Stimulated activated CD8-positive, alpha-beta memory T cell treated with anti-CD3 and anti-CD28 coated beads, Interleukin-7, amount 100 ng/mL, for 24 hours (primary cell): ENCODE data around the gene PIK3R5.

Experiments used
- DNase-seq: peaks from one replicate; pipeline ENCODE4 v3.0.0-alpha.2; 2020; ENCODE audit warnings: low read depth

Gene PIK3R5

DNA sequence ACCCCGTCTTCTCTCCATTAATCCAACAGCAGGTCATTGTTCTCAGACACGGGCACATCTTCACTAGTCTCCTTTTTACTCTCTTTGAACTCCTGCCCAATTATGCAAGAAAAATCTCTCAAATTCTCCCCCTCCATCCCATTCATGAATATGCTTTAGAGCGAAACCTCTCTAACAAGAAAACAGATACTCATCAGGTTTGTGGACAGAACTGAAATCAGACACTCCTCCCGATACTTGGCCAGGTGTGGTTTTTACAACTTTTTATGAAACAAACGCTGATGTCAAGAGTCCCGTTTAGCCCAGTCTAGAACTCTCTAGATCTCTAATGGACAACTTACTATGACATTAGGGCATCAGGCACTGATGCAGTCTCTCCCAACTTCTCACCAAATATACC is 40.9 kb downstream of the PIK3R5 start:
- no peak for DNase-seq

- no peak for DNase-seq
Observed at GRCh38 chr17:8923762-8924161, 41.7 kb downstream of the PIK3R5 start.

DNA sequence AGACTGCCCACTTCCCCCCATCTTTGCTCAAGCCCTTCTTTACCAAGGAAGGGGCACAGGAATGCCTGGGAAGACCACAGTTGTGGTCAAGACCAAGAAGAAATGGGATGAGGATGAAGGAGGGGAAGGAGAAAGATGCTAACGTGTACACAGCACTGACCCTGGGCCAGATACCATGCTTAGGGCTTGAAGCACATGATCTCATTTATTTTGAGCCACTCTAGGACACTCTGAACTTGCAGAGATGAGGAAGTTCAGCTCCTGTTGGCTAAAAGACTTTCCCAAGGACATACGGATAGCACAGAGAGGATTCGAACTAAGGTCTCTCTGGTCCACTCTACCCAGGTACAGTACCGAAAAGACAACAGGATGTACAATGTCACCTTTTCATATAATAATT is 42.6 kb downstream of the PIK3R5 start:
- DNase-seq: no peak

DNA sequence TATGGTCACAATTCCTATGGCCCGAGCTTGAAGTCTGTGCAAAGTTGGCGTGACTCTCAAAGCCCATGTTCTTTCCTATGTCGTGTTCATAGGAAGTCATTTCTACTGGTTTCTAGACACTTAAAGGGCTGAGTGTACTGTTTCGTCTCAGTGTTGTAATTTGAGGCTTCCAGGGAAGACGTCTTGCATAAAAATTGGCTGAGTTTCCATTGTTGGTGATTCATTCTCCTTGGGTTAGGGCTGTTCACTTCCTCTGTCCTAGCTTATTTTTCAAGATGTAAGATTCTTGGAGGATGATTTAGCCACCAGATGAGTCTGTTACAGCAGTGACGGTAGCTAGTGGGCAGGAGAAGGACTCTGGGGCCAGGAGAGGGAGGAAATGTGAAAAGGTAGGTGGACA is 43.1 kb downstream of the PIK3R5 start:
- DNase-seq: no peak

GRCh38 chr17:8921147-8921546 is 44.4 kb downstream of the PIK3R5 start:
- DNase-seq: no peak

DNA sequence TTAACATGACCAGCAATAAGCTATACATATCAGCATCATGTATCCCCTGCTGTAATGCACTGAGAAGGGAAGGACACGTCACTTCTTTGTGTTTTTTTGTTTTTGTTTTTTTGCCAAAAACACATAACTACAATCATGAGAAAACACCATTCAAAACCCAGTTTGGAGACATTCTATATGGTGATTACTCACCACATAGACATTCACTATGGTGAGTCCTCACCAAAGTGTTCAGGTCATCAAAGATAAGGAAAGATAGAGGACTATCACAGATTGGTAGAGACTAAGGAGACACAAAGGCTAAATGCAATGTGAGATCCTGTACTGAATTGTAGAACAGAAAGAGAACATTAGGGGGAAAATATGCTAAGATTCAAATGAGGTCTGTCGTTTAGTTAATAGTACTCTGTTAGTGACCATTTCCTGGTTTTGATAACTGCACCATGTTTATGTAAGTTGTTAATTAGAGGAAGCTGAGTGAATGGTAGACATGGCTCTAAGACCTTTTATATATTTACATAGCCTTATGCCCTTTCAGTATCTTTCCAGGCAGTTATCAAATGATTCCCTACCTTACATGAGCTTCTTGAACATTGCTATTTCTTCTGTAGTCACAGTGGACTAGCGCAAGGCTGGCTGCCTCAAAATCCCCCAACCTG is 46.6 kb downstream of the PIK3R5 start:
- DNase-seq: no peak

GRCh38 chr17:8916466-8916865 is 49.0 kb downstream of the PIK3R5 start:
- no peak for DNase-seq

- DNase-seq: no peak
Observed at GRCh38 chr17:8914554-8914953, 51.0 kb downstream of the PIK3R5 start.

- DNase-seq: no peak
Observed at GRCh38 chr17:8913879-8914278, 51.6 kb downstream of the PIK3R5 start.

DNA sequence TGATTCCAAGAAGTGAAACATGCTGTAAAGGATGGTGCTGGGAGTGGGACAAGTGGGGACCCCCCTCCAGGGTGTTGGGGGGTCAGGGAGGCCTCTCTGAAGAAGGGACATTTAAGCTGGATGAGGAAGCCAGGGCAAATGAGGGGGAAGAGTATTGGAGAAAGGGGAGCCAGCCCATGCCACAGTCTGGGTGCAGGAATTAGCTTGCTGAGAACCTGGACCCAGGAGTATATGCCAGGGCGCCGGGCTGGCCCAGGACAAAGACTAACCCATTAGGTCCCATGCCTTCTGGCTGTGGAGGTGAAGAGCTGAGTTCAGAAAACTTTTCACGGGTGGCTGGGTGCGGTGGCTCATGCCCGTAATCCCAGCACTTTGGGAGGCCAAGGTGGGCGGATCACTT is 52.4 kb downstream of the PIK3R5 start:
- DNase-seq: no peak

DNA sequence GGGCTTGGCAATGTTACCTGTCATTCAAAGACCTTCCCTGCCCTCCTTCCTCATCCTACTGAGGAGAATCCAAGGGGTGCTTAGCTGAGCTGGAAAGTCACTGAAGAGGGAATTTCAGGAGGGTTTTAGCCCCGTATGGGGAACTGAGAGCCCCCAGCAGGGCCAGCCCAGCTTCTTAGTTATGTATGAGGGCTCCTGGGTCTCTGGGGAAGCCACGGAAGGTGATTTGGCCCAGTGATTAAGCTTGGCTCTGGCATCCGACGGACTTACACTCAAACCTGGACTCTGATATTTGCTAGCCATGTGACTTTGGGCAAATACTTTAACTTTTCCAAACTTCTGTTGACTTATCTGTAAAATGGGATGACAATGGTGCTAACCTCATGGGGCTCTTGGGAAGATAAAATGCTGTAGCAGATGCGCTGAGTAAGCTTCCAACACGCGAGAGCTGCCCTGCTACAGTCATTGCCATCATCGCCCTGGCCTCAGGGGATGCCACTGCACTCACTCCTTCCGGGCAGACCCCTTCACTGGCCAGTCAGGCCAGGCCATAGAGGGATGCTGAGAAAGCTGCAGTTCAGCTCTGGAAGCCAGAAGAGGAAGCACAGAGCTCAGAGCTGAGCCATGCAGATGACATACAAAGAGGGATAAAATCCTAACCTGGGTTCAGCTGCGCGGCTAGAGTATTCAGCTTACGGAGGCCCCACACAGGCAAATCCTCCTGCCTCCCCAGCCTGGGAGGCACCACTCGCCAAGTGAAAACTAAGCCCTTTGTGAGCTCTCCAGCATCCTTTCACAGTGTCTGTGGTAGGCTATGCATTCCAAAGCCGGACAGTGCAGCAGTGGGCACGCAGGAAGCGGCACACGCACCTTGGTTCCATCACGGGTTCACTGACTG is 53.2 kb downstream of the PIK3R5 start:
- DNase-seq: no peak

DNA sequence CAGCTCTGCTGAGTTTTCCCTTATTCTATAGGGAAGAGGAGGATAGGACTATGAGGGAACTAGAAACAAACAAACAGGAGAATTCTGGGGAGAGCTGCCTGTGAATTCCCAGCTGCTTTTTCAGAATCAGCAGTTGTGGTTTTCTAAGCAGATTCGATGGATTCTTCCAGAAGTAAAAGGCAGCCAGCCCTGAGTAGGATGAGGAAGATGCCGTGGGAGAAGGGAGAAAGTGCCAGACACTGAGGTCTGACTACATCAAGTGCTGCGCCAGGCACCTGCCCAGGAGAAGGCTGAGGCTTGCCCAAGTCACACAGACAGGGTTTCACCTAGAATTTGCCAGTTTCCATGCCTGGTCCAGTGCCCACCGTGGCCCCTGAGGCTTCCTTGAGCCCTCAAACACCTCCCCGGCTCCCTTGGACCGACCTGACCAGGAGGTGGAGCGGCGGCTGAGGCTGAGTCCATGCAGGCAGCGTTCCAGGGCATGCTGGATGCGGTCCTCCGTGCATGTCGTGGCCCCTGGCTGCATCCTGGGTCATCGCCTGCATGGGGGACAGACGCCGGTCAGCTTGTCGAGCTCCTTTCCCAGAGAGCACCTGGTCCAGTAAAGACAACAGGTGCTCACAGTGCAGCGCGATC is 54.4 kb downstream of the PIK3R5 start:
- DNase-seq: no peak

- no peak for DNase-seq
Observed at GRCh38 chr17:8909586-8910270, 55.8 kb downstream of the PIK3R5 start.

DNA sequence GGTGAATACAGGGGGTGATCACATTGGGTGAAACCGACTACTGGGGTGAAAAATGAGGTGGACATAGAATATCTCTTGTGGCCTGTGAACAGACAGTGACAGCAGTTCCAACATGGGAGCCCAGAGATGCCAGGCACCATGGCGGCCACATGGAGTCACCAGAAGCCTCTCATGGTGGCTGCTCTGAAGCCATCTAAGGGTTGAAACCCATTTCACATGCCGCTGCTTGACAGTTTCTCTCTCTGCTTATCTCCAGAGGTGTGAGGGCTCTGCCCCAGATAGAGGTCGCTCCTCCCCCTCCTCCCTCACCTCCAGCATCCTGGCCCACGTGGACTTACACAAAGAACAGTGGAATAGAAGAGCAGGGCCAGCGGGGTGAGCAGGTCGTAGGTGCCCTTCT is 60.2 kb downstream of the PIK3R5 start:
- DNase-seq: no peak

- DNase-seq: no peak
Observed at GRCh38 chr17:8904686-8905085, 60.8 kb downstream of the PIK3R5 start.

- DNase-seq: no peak
Observed at GRCh38 chr17:8904201-8904600, 61.3 kb downstream of the PIK3R5 start.

DNA sequence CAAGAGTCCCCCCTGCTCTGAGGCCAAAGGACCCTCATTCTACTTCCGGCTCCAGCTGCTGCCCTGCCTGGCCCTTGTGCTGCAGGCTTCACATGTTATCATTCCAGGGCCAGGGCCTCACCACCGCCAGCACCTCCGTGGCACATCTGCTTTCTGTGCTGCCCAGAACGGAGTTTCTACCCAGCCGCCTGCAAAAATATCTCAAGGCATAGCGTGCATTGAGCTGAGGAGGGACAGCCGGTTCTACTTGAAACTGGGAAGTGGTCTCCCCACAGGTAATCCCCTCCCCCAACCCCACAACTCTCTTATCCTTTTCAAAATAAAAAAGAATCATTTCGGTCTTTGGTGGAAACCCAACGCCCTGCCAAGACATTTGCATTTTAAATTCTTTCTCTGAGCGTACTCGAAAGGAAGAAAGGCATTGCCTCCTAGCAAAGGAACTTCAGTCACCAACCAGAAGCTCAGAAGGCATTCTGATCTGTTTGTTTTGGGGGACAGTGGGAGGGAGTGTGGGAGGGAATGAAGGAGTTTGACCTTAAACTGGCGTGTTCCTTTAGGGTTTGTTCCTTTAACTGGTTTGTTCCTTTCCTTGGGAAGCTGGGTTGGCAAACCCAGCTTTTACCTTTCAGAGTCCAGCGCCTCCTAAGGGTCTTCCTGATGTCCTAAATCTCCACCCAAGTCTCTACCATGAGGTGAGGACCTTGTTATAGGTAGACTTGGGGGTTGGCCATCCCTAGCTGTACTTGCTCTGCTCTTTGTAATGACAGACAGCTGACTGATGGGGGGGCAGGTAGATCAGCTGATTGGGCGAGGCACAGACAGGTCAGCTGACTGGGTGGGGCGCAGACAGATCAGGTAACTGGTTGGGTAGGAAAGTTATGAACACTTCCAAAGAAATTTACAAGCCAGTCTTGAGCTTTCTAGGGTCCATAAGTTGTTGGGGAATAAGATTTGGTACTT is 64.6 kb downstream of the PIK3R5 start:
- DNase-seq: no peak

DNA sequence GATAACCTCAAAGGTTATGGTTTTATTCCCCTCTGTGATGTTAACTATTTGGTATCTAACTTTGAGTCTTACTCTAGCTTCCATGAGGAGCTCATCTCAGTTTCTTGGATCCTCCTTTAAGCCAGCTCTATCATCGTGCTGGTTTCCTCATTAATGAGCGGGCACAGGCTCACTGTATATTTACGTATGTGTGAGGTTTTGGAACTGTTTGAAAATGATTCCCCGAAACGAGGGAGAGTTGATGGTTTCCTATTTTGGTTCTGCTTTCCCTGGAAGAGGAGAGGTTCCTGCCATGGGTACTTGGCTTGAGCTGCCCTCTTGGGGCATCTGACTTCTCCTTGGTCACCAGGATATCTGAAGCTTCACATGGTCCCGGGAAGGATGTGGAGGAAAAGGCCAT is 65.3 kb downstream of the PIK3R5 start:
- no peak for DNase-seq

GRCh38 chr17:8898636-8899035 is 66.9 kb downstream of the PIK3R5 start:
- no peak for DNase-seq

GRCh38 chr17:8898126-8898525 is 67.4 kb downstream of the PIK3R5 start:
- no peak for DNase-seq
